OCI-LY7 (cell line): ENCODE measurements around the gene VAMP4.

Experiments
- CTCF ChIP-seq: fragments of 200-600 bp; sonication (generic); conservative IDR thresholded peaks from 2 replicates; pipeline ENCODE4 v1.5.1; 2014; ENCODE audit warnings: mild to moderate bottlenecking, antibody characterized with exemption, low read length, moderate library complexity, mixed read lengths
- EZH2phosphoT487 ChIP-seq: fragments of 200-600 bp; sonication (generic); IDR thresholded peaks from 2 replicates; pipeline ENCODE4 v1.6.1; 2018; ENCODE audit warnings: low read depth, borderline replicate concordance, mild to moderate bottlenecking, mixed run types, antibody characterized with exemption, low read length, moderate library complexity, mixed read lengths

- TF ChIP-seq CTCF = no peak
- no peak for TF ChIP-seq EZH2phosphoT487
These were observed 23.6 kb downstream of the VAMP4 start for GRCh38 chr1:171718216-171718615.
